Non-pigmented ciliary epithelial cell (primary cell): Measurements from ENCODE around the gene TMEM131L.
"Not testable (repeated sequence)": the region's sequence is repeated elsewhere in the genome, so short reads cannot be mapped to it uniquely, and the experiment has no call there.

ENCODE experiments used
- DNase-seq: peaks from one replicate; pipeline ENCODE4 v3.0.0-alpha.2; 2010; ENCODE audit warnings: low read depth

Gene TMEM131L

GRCh38 chr4:153651587-153651986, 185.4 kb downstream of the TMEM131L start:
- DNase-seq: no peak

GRCh38 chr4:153652051-153652784, 186.1 kb downstream of the TMEM131L start:
- no peak for DNase-seq

- DNase-seq: no peak
Measured at GRCh38 chr4:153655002-153655541, 188.9 kb downstream of the TMEM131L start.

GRCh38 chr4:153655928-153656327, 189.8 kb downstream of the TMEM131L start:
- DNase-seq: no peak

- no peak for DNase-seq
Measured at GRCh38 chr4:153661215-153661822, 195.2 kb downstream of the TMEM131L start.

GRCh38 chr4:153661908-153662307, 195.7 kb downstream of the TMEM131L start:
- DNase-seq: no peak

GRCh38 chr4:153663667-153664066, 197.5 kb downstream of the TMEM131L start:
- no peak for DNase-seq

GRCh38 chr4:153666505-153666904, 200.3 kb downstream of the TMEM131L start:
- not testable (repeated sequence) for DNase-seq

- no peak for DNase-seq
Measured at GRCh38 chr4:153668647-153669046, 202.5 kb downstream of the TMEM131L start.

- DNase-seq: no peak
Measured at GRCh38 chr4:153669838-153670237, 203.7 kb downstream of the TMEM131L start.

- peak; percentile 28 for DNase-seq
Measured at GRCh38 chr4:153676486-153676885, 210.3 kb downstream of the TMEM131L start.

- peak; percentile 73 for DNase-seq
Measured at GRCh38 chr4:153676984-153677383, 210.8 kb downstream of the TMEM131L start.

GRCh38 chr4:153679486-153679885, 213.3 kb downstream of the TMEM131L start:
- no peak for DNase-seq

GRCh38 chr4:153683763-153684181, 217.6 kb downstream of the TMEM131L start:
- DNase-seq: no peak

- DNase-seq: no peak
Measured at GRCh38 chr4:153684182-153684970, 218.2 kb downstream of the TMEM131L start, which contains the start of gene TLR2. TLR2 (plus strand) TSS chr4:153684280; CDS start chr4:153702908, 18,628 bp downstream.

GRCh38 chr4:153684971-153685371, 218.8 kb downstream of the TMEM131L start:
- DNase-seq: no peak
